Measurements from ENCODE around the gene TCF7L2.

Gene TCF7L2

DNA sequence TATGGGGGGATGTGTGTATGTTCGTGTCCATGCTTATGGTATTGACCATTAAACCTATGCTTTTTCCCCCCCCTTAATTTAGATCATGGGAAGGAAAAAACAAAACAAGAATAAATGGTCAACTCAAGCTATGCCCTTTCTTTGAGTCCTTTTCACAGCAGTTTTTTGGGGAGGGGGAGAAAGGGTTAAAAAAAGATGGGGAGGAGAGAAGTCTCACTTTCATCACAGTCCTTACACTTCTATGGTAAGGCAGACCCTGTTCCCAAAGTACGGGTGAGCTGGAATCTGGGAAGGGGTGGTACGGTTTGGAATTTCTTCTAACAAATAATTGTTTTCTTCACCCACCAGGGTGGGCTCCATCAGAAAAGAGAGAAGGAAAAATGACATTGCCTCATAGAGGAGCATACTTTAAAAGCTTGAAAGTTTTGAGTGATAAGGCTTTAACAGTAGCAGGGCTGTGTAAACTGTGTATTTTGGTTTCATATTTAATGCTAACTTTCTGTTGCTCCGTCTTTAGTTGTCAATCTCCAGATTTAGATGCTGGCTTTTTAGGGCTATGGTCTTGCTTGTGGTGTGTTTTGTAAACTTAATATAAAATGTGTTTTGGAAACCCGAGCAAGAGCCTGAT is 180.1 kb downstream of the TCF7L2 start:
- in situ Hi-C loops (cut with MboI; ENCODE audit: low sequenced_read_pairs), result no loop called here
- Histone ChIP-seq H3K36me3 (replicated peaks) (no peaks in the 10 kb centered on the region), H3K4me1 (peaks cover 36% of the 10 kb centered on the region), H3K4me3 (no peak overlapping the region), H3K27me3 (ENCODE audit: low read depth) (no peaks in the 10 kb centered on the region), H3K9me3 (no peaks in the 10 kb centered on the region)
- no peak for DNase-seq (ENCODE audit: low spot score in 2 of 2)

DNA sequence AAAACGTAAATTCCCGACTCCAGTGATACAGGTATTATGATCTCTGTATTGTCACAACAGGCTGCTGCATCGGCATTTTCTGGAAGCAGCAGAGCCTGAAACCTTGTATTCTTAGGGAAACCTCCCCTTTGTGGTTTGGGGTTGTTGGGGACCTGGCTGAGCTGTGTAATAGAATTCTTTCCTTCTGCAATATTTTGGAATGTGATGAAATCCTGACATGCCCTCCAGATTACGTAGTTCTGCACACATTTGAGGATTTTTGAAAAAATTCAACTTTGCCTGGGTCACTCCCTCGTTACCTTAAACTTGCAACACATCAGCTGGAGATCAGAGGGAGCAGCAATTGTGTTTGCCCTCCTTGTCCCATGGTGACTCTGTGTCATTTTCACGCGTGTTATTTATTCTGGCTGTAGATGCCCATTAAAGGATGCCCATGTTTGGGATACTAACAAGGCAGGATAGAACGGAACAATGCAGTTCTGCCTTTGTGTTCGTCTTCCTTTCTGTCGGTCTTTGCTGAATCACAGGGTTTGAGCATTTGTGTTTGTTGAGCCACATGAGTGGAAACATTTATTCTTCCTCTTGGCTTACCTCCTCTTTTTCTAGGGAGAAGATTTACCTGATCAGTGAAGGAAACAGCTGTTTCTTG is 181.7 kb downstream of the TCF7L2 start:
- H3K9me3 ChIP-seq, result no peaks in the 10 kb centered on the region
- DNase-seq (ENCODE audit: low spot score in 2 of 2), result no peak
- H3K4me3 ChIP-seq, result no peak overlapping the region
- in situ Hi-C loops (cut with MboI; ENCODE audit: low sequenced_read_pairs), result no loop called here
- no peaks in the 10 kb centered on the region for H3K36me3 ChIP-seq (replicated peaks)
- H3K4me1 ChIP-seq, result peaks cover 28% of the 10 kb centered on the region
- H3K27me3 ChIP-seq (ENCODE audit: low read depth), result no peaks in the 10 kb centered on the region

DNA sequence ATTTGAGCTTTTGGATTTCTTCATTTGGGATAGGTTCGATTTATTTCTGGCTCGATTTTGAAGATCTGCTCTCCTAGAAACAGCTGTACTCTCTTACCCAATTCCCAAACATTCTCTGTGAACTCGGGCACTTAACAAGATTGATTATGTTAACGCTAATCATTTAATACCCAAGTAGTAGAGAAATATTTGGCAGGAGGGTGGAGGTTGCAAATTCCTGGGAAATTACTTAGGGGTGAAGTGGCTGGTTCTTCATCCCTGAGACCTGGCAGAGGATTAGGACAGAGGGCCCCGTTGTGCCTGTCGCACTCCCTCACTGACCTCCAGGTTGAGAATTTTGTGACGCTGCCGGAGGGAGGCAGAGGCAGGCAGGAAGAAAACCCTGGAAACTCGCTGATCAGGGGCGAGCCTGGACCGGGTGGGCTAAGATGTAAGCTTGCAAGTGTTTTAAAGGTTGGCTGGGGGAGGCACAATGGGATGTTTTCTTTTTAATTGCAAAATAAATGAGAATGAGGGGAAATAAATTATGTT is 182.6 kb downstream of the TCF7L2 start:
- DNase-seq (ENCODE audit: low spot score in 2 of 2), result peak in 1 of 2 experiments; percentile 45
- H3K4me1 ChIP-seq, result peaks cover 24% of the 10 kb centered on the region
- no peak overlapping the region for H3K4me3 ChIP-seq
- H3K36me3 ChIP-seq (replicated peaks), result no peaks in the 10 kb centered on the region
- H3K27me3 ChIP-seq (ENCODE audit: low read depth), result no peaks in the 10 kb centered on the region
- in situ Hi-C loops (cut with MboI; ENCODE audit: low sequenced_read_pairs), result no loop called here
- H3K9me3 ChIP-seq, result no peaks in the 10 kb centered on the region

DNA sequence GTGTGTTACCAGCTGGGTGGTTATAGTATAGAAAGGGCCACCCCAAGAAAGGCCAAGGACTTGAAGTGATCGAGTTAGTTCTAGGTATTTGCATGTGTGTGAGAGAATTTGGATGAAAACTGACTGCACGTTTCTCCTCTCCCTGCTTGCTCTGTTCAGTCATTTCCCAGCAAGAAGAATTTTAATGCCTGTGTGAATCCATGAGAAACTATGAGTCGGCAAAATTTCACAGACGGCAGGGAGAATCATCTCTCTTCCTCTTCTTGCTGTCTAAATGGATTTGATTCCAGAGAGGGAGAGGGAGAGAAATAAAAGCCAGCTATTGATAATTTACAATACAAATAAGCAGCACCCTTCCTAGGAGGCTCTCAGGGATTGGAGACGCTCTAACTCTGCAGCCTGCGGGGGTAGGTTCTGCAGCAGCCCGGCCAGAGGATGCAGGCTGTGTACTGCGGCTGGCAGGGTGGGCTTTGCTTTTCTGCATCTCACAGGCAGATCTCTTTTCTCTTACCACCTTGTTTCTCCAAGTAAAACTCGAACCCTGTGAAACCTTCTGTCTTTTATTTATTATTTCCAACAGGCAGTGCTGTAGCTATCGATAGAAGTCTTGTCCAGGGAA is 183.6 kb downstream of the TCF7L2 start:
- no peak for DNase-seq (ENCODE audit: low spot score in 2 of 2)
- Histone ChIP-seq H3K27me3 (ENCODE audit: low read depth) (no peaks in the 10 kb centered on the region), H3K4me1 (peaks cover 21% of the 10 kb centered on the region), H3K4me3 (no peak overlapping the region), H3K36me3 (replicated peaks) (no peaks in the 10 kb centered on the region), H3K9me3 (no peaks in the 10 kb centered on the region)
- in situ Hi-C loops (cut with MboI; ENCODE audit: low sequenced_read_pairs), result no loop called here

DNA sequence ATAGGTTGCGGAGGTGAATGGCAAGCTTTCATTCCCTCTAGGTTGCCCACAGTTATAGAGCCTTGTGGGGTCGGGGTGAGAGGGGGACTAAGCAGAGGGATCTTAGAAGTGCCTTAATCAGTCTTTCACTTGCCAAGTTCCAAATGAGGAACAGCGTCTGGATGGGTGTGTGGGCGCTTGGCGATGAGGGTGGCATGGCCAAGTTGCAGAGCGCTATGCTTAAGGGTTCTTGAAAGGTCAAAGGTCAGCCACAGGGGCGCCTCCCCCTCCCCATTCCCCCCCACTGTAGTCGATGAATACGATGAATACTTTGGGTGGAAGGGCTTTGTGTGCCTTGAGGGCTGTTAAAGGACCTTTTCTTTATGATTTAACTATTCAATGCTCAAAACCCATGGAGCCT is 185.0 kb downstream of the TCF7L2 start:
- DNase-seq (ENCODE audit: low spot score in 2 of 2), result no peak
- H3K27me3 ChIP-seq (ENCODE audit: low read depth), result no peaks in the 10 kb centered on the region
- peaks cover 28% of the 10 kb centered on the region for H3K4me1 ChIP-seq
- in situ Hi-C loops (cut with MboI; ENCODE audit: low sequenced_read_pairs), result no loop called here
- H3K9me3 ChIP-seq, result no peaks in the 10 kb centered on the region
- no peak overlapping the region for H3K4me3 ChIP-seq
- H3K36me3 ChIP-seq (replicated peaks), result no peaks in the 10 kb centered on the region

DNA sequence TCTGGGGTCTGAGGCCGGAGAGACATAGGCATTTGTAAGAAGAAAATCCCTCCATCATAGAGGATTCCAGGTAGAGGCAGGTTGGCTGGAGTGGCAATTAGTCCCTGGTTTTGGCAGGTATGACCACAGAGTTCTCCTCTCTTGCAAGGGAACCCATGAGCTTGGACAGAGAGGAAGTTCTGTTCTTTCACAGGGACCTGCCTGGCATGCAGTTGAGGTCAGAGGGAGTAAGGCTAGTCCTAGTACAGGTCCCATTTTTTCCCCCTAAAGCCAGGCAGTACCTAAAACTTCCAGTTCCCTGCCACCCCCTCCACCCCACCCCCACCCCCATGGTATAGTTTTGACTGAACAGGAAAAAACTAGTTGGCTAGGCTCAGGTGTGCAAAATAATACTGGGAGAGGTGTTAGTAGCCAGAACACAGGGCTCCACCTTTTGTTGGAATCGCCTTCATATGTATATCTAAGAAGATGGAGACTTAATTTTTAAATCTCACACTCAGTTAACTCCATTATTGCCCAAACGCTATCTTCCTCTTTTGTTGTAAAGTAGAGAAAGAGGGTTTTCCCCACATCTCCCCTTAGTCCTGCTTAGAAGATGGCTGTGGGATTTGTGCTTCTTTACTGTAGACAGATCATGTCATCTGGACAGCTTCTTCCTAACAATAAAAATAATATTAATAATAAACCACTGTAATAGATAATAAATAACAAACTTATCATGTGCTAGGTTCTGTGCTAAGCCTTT is 188.1 kb downstream of the TCF7L2 start:
- in situ Hi-C loops (cut with MboI; ENCODE audit: low sequenced_read_pairs), result no loop called here
- no peak for DNase-seq (ENCODE audit: low spot score in 2 of 2)
- H3K4me3 ChIP-seq, result no peak overlapping the region
- no peaks in the 10 kb centered on the region for H3K27me3 ChIP-seq (ENCODE audit: low read depth)
- H3K36me3 ChIP-seq (replicated peaks), result peaks cover 6% of the 10 kb centered on the region; the same call in 1 of the 2 replicates
- peaks cover 35% of the 10 kb centered on the region for H3K4me1 ChIP-seq
- H3K9me3 ChIP-seq, result no peaks in the 10 kb centered on the region

DNA sequence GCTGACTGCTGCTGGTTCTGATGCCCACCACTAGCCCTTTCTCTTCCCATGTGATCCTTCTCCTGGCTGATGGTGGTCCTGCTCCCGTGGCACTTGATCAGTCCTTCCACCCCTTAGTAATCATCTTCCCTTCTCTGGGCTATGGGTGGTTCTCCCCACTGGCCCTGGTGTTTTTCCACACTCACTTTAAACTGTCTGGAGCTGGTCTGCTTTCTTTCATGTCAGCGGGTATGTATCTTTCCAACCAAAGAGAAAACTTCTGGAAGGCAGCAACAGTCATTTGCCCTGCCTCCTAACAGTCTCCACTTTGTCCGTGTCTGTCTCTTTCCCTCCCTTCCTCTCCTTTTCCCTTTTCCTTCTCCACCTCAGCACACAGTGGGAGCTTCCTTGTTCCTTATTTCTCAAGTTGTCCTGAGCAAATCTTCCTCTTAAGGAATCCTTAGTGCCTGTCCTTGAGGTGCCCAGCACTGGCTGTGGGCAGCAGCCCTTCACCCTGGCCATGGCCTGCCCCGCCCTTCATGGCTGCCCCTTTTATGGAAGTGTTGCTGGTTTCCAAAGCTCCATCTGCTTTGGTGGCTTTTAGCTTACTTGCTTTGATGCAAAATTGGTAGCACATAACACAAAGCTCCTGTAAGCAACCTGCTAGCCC is 189.0 kb downstream of the TCF7L2 start:
- no peak for DNase-seq (ENCODE audit: low spot score in 2 of 2)
- no peak overlapping the region for H3K4me3 ChIP-seq
- H3K4me1 ChIP-seq, result peaks cover 27% of the 10 kb centered on the region
- peaks cover 6% of the 10 kb centered on the region; the same call in 1 of the 2 replicates for H3K36me3 ChIP-seq (replicated peaks)
- H3K27me3 ChIP-seq (ENCODE audit: low read depth), result no peaks in the 10 kb centered on the region
- H3K9me3 ChIP-seq, result no peaks in the 10 kb centered on the region
- in situ Hi-C loops (cut with MboI; ENCODE audit: low sequenced_read_pairs), result no loop called here

DNA sequence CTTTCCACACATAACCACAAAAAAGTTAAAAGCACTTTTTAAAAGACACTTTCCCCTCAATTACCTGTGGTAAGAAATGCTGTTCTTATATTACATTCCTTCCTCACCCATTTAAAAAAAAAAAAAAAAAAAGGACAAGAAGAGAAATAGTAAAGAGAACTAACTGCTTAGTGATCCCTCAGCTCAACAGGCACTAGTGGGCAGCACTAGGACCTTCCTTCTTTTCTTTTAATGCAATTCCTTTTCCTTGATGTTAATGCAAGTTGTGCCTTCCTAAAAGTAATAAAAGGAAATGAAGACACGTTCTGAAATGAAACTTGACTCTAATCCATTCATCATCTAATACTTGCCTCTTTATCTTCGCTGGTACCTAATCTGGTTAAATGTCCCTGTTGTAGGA is 189.7 kb downstream of the TCF7L2 start:
- in situ Hi-C loops (cut with MboI; ENCODE audit: low sequenced_read_pairs), result no loop called here
- H3K4me1 ChIP-seq, result peaks cover 27% of the 10 kb centered on the region
- peak in 1 of 2 experiments; percentile 37 for DNase-seq (ENCODE audit: low spot score in 2 of 2)

DNA sequence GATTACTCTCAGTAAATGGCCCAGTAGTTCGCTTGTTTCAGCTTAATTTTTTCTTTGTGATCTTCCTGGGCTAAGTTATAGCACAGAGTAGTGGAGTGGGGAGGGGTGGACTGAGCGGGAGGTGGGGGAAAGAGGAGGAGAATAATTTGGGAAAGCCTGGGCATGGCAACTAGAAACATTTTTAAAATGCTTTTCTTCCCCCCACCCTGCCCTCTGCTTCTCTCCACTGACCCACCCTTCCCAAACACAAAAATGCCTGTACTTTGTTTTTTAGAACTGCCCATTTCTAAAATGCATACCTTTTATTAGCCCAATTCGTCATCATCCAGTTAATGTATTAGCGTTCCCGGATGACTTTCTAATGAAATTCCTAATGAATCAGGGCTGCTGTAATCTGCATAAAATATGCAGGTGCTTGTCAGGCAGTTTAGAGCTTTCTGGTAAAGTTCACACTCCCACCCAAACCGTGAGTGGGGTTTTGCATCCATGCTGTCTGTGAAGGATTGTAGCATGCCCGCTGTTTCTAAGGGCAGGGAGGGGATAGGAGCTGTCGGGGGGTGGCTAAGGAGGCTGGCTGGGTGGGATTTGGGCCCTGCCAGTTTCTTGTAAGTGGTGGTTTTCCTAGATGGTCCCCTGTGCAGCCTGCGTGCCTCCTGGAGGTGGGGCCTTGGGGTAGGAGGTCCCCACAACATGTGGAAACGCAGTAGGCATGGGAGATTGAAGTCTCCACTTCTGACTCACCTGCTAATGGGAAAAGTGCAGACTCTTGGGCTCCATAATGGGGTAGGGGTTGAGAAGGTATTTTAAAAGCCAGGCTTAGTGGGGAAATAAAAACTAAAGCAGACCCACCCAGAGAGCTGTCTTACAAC is 190.3 kb downstream of the TCF7L2 start:
- no peak for DNase-seq (ENCODE audit: low spot score in 2 of 2)
- in situ Hi-C loops (cut with MboI; ENCODE audit: low sequenced_read_pairs), result no loop called here
- no peaks in the 10 kb centered on the region for H3K27me3 ChIP-seq (ENCODE audit: low read depth)
- H3K4me1 ChIP-seq, result peaks cover 27% of the 10 kb centered on the region
- no peaks in the 10 kb centered on the region for H3K9me3 ChIP-seq
- H3K36me3 ChIP-seq (replicated peaks), result peaks cover 16% of the 10 kb centered on the region
- no peak overlapping the region for H3K4me3 ChIP-seq

More for the DNA sequence above, 189.7 kb downstream of the TCF7L2 start:
- Histone ChIP-seq H3K36me3 (replicated peaks) (peaks cover 11% of the 10 kb centered on the region), H3K27me3 (ENCODE audit: low read depth) (no peaks in the 10 kb centered on the region), H3K4me3 (no peak overlapping the region), H3K9me3 (no peaks in the 10 kb centered on the region)

DNA sequence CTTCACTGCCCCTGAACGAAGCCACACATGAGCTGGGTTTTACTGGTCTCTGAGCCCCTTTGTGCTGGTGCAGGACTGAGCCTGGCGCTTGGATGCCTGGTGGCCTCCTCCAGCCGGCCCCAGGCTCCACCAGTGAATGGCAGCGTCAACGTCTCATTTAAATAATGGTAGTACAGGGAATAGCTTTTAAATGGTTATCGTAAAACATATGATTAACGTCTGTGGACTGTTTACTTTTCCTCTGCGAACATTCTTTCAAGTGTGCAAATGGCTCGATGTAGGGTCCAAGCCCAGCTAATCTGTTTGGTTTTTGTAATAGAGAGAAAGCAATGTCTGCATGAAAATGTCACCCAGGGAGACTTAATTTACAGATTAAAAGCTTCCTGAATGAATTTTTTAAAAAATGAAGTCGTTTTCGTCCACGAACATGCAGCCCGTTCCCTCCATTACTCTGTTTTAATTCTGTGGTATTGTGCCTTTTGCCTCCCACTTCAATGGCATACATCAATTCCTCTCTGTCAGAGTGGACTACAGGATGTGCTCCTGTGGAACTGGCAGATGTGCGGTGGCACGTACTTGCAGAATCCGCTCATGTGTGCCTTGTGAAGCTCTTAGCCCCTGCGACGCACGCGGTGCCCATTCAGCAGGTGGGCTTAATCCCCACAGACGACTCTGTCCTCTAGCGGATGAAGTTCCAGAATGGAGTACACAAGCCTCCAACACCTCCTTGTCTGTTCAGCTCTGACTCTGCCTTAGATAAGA is 192.7 kb downstream of the TCF7L2 start:
- in situ Hi-C loops (cut with MboI; ENCODE audit: low sequenced_read_pairs), result no loop called here
- no peaks in the 10 kb centered on the region for H3K27me3 ChIP-seq (ENCODE audit: low read depth)

DNA sequence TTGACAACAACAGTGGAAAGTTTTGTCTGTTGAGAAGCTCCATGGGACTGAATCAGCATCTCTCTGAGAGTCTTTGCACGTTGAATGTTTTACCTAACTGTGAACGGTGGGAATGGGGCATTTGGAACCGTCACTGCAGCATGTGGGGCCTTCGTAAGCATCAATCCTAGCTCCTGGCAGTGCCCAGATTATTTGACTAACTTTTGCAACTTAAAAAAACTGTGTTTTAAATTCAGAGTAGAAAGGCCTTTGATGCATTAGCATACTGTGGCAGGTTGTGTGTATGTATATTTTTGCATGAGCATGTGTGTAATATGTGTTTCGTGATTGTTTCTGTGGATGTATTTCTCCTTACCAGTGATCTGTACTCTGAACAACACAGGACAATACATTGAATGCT is 194.5 kb downstream of the TCF7L2 start:
- Histone ChIP-seq H3K4me3 (no peak overlapping the region), H3K36me3 (replicated peaks) (peaks cover 27% of the 10 kb centered on the region)

More for the DNA sequence above, 192.7 kb downstream of the TCF7L2 start:
- Histone ChIP-seq H3K9me3 (no peaks in the 10 kb centered on the region), H3K4me1 (peaks cover 27% of the 10 kb centered on the region), H3K36me3 (replicated peaks) (peaks cover 22% of the 10 kb centered on the region), H3K4me3 (no peak overlapping the region)
- peak; percentile 78 to 84 for DNase-seq (ENCODE audit: low spot score in 2 of 2)

More for the DNA sequence above, 194.5 kb downstream of the TCF7L2 start:
- H3K27me3 ChIP-seq (ENCODE audit: low read depth), result no peaks in the 10 kb centered on the region
- in situ Hi-C loops (cut with MboI; ENCODE audit: low sequenced_read_pairs), result no loop called here
- H3K4me1 ChIP-seq, result peaks cover 24% of the 10 kb centered on the region
- DNase-seq (ENCODE audit: low spot score in 2 of 2), result no peak
- H3K9me3 ChIP-seq, result no peaks in the 10 kb centered on the region

Data from HAP-1 (cell line).